Ishikawa (cell line): ENCODE data around the gene GCA.

ENCODE experiments used
- CEBPB ChIP-seq: IDR thresholded peaks from 2 replicates; pipeline ENCODE4 v1.6.1; 2012
- CREB1 ChIP-seq: IDR thresholded peaks from 2 replicates; pipeline ENCODE4 v1.6.1; 2012; ENCODE audit warnings: low read depth
- EGR1 ChIP-seq: IDR thresholded peaks from 2 replicates; pipeline ENCODE4 v1.6.1; 2012
- EP300 ChIP-seq: IDR thresholded peaks from 2 replicates; pipeline ENCODE4 v1.6.1; 2012; ENCODE audit warnings: borderline replicate concordance
- FOXM1 ChIP-seq: IDR thresholded peaks from 2 replicates; pipeline ENCODE4 v1.6.1; 2012; ENCODE audit warnings: low read depth, borderline replicate concordance
- MAX ChIP-seq: IDR thresholded peaks from 2 replicates; pipeline ENCODE4 v1.6.1; 2012
- NFIC ChIP-seq: IDR thresholded peaks from 2 replicates; pipeline ENCODE4 v1.6.1; 2012
- RAD21 ChIP-seq: IDR thresholded peaks from 2 replicates; pipeline ENCODE4 v1.6.1; 2012; ENCODE audit warnings: low read depth
- REST ChIP-seq: IDR thresholded peaks from 2 replicates; pipeline ENCODE4 v1.6.1; 2012; ENCODE audit warnings: low read depth, mild to moderate bottlenecking
- TAF1 ChIP-seq: IDR thresholded peaks from 2 replicates; pipeline ENCODE4 v1.6.1; 2012; ENCODE audit warnings: low read depth, mild to moderate bottlenecking
- TCF12 ChIP-seq: IDR thresholded peaks from 2 replicates; pipeline ENCODE4 v1.6.1; 2012; ENCODE audit warnings: low read depth
- TEAD4 ChIP-seq: IDR thresholded peaks from 2 replicates; pipeline ENCODE4 v1.6.1; 2012
- USF1 ChIP-seq: IDR thresholded peaks from 2 replicates; pipeline ENCODE4 v1.6.1; 2012
- YY1 ChIP-seq: IDR thresholded peaks from 2 replicates; pipeline ENCODE4 v1.6.1; 2012; ENCODE audit warnings: low read depth
- ZBTB7A ChIP-seq: IDR thresholded peaks from 2 replicates; pipeline ENCODE4 v1.6.1; 2012; ENCODE audit warnings: low read depth

GCA gene

GRCh38 chr2:162317861-162318327 lies 26.0 kb upstream of the GCA start:
- TF ChIP-seq REST (no peak), RAD21 (no peak), MAX (no peak), CREB1 (no peak), FOXM1 (no peak), TAF1 (no peak), NFIC (no peak), USF1 (no peak), TEAD4 (no peak), ZBTB7A (no peak), CEBPB (no peak), YY1 (no peak), TCF12 (no peak), EGR1 (no peak), EP300 (no peak)

GRCh38 chr2:162318328-162319180 lies 25.4 kb upstream of the GCA start, which contains the start of gene IFIH1:
TSS of gene IFIH1 (minus strand) at chr2:162318684. CDS start at chr2:162318307, 377 bp downstream.
- TF ChIP-seq FOXM1: no peak
- no peak for TF ChIP-seq TCF12
- no peak for TF ChIP-seq USF1
- TF ChIP-seq CEBPB: no peak
- no peak for TF ChIP-seq ZBTB7A

GRCh38 chr2:162320864-162321517 lies 22.9 kb upstream of the GCA start:
- TF ChIP-seq FOXM1: no peak
- TF ChIP-seq EGR1: no peak
- no peak for TF ChIP-seq CREB1
- TF ChIP-seq NFIC: no peak
- TF ChIP-seq EP300: no peak
- TF ChIP-seq ZBTB7A: no peak

- no peak for TF ChIP-seq EP300
- TF ChIP-seq TAF1: no peak
- no peak for TF ChIP-seq EGR1
- no peak for TF ChIP-seq ZBTB7A
- TF ChIP-seq CREB1: no peak
- TF ChIP-seq CEBPB: no peak
- no peak for TF ChIP-seq FOXM1
- no peak for TF ChIP-seq MAX
- TF ChIP-seq NFIC: no peak
- TF ChIP-seq TEAD4: no peak
- no peak for TF ChIP-seq USF1
- no peak for TF ChIP-seq TCF12
- no peak for TF ChIP-seq YY1
- TF ChIP-seq REST: no peak
- no peak for TF ChIP-seq RAD21
Observed at GRCh38 chr2:162324953-162325352, 19.0 kb upstream of the GCA start.

- no peak for TF ChIP-seq EP300
- TF ChIP-seq RAD21: peak; percentile 21; the same call in 1 of the 2 replicates
Observed at GRCh38 chr2:162327134-162327769, 16.7 kb upstream of the GCA start.
